Caki2 (cell line): ENCODE results near the gene MAD2L2. TPM values are rescaled to one million over a fixed set of nuclear protein-coding genes. Genes with fewer than 3 reads are reported as not detected.

Source experiments
- DNase-seq: peaks from one replicate; pipeline ENCODE4 v3.0.0-alpha.2; 2015; ENCODE audit warnings: low read depth
- in situ Hi-C: cut with HindIII; loops from 2 replicates; pipeline ENCODE4 v1.10.0; 2016; ENCODE audit warnings: low sequenced_read_pairs, low pct_unique_long_range_greater_than_20kb, mixed read lengths
- total RNA-seq: library from RNA; depleted of rRNA; stranded (reverse); fragments of >200 nt; shearing (Covaris generic); gene quantifications from 2 replicates; pipeline ENCODE4 v1.2.3, GENCODE V29; 2014; ENCODE audit warnings: low replicate concordance

Gene MAD2L2
- total RNA-seq, 1 experiment from 2014 or later = 91.7 TPM

GRCh38 chr1:11707621-11708276, 26.8 kb upstream of the MAD2L2 start:
- peak; percentile 31 for DNase-seq
- in situ Hi-C loops = no loop called here

DNA sequence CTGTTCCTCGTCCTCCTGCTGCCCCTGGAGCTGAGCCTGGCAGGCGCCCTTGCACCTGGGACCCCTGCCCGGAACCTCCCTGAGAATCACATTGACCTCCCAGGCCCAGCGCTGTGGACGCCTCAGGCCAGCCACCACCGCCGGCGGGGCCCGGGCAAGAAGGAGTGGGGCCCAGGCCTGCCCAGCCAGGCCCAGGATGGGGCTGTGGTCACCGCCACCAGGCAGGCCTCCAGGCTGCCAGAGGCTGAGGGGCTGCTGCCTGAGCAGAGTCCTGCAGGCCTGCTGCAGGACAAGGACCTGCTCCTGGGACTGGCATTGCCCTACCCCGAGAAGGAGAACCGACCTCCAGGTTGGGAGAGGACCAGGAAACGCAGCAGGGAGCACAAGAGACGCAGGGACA, 25.3 kb upstream of the MAD2L2 start:
- no peak for DNase-seq
- in situ Hi-C loops = no loop called here

- DNase-seq = no peak
- in situ Hi-C loops = no loop called here
These were observed 24.6 kb upstream of the MAD2L2 start for GRCh38 chr1:11705596-11705995.

GRCh38 chr1:11704691-11705475, 23.9 kb upstream of the MAD2L2 start:
- DNase-seq = no peak
- in situ Hi-C loops = no loop called here

- DNase-seq = no peak
- in situ Hi-C loops = no loop called here
These were observed 23.2 kb upstream of the MAD2L2 start for GRCh38 chr1:11704194-11704529.

DNA sequence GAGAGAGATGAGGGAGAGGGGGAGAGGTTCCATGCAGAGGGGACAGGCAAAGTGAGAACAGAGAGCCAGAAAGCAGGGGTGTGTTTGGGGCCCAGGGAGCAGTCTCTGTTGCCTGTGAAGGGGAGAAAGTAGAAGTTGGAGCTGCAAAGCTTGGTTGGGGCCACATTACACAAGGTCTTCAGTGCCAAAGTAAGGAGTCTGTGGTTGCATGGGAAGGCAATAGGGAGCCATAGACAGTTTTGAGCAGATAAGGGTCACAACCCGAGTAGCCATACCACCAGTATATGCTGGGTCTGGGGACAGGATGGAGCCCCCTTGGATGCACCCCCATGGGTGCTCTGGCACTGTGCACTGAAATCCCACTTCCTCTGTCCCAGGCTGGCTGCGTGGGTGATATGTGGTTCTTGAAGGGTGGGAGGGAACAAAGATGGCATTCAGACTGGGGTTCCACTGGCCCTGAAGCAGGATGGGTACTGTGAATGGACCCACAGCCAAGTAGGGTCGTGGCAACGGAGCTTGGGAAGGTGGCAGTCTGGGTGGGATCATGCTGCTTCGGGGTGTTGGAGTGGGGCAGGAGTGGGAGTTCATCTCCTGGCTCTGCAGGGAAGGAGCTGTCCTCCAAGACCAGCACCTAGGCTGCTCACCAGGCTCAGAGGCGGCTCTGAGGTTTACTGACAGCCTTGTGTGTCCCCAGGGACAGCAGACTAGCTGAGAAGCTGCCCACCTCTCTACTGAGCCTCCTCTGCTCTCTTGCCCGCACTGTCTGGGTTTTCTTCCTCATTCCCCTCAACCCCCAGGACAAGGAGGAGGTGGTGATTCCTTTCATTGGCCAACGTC, 22.6 kb upstream of the MAD2L2 start:
- DNase-seq = no peak
- in situ Hi-C loops = no loop called here

DNA sequence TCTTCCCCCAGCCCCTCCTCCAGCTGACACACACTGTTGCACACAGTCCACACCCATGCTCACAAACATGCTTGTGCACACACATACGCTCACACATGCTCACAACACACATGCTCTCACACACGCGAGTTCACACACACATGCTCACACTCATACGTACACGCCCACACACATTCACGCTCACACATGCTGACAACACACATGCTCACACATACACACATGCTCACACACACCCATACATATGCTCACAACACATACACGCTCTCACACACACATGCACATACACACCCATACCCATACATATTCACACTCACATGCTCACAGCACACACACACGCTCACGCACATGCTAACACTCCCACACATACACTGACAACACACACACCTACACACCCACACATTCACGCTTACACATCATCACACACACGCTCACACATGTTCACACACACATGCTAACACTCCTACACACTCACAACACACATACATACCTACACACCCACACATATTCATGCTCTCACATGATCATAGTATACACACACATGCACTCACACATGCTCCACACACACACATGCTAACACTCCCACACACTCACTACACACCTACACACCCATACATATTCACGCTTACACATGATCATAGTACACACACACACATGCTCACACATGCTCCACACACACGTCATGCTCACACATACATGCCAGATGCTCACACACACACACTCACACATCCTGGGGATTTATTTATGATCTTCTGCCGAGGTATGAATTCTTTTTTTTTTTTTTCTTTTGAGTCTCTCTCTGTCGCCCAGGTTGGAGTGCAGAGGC, 21.2 kb upstream of the MAD2L2 start:
- in situ Hi-C loops = no loop called here
- DNase-seq = no peak

DNA sequence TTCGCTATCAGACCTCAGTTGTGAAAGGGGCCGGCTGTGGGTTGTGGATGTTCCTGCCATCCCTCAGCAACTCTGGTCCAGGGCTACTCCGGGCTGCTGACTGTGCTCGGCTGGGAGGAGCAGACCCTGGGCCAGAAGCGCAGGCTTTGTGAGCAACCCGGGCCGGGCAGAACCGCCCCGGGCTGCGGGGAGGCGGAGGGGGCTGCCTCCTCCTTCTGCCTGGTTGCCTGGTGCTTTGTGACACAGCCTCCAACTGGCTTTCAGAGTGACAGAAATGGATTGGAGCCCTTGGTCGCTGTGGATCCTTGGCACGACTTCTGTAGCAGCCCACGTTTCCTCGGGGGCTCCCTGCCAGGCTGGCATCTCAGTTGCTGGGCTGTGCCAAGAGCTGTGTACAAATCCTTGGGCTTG, 20.6 kb upstream of the MAD2L2 start:
- DNase-seq = no peak
- in situ Hi-C loops = no loop called here

DNA sequence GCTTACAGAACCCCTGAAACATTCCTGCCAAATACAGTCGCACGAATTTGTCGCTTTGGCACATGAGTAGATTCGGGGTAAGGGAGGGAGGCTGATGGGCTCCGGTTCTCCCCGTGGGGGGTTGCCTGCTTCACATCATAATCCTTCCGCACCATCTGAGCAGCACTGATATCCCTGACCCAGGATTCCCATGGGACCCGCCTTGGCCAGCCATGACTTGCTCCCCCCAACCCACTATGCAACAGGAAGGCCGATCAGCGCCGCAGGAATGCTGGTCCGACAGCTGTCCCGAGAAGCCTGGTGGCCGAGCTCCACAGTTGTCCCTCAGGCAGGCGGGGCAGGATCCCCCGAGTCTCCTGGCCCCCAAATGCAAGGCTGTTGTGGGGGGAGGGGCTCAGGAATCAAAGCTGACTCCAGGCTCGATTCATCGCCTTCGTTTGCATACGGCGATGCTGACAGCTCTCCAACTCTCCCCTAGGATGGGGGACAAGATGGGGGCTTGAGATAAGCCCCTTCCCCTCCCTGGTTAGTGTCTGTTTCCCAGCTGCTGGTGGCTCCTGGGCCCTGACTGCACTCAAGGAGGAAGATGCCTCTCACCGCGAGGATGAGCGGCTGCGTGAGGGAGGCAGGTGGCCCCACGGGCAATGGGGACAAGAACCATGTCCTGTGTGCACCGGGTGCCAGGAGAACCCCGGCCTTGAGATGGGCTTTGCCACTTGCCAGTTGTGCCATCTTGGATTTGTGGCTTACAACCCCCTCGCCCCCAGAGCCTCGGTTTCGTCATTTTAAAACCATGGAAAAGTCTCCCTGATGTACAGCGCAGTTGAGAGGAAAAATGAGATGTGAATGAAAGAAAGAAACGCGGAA, 19.9 kb upstream of the MAD2L2 start:
- no peak for DNase-seq
- in situ Hi-C loops = no loop called here

DNA sequence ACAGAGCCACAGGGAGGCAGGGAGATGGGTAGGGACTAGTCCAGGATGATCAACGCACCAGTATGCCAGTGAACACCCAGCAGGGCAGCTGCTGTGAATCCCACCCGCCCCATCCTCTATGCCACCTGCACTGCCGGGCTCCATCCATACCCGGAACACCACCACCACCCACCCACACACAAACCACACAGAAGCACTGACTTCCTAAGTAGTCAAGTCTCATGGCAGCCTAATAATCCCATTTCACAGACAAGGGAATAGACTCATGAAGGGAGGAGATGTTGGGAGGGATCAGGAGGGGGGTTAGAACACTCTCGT, 16.9 kb upstream of the MAD2L2 start:
- in situ Hi-C loops = no loop called here

DNA sequence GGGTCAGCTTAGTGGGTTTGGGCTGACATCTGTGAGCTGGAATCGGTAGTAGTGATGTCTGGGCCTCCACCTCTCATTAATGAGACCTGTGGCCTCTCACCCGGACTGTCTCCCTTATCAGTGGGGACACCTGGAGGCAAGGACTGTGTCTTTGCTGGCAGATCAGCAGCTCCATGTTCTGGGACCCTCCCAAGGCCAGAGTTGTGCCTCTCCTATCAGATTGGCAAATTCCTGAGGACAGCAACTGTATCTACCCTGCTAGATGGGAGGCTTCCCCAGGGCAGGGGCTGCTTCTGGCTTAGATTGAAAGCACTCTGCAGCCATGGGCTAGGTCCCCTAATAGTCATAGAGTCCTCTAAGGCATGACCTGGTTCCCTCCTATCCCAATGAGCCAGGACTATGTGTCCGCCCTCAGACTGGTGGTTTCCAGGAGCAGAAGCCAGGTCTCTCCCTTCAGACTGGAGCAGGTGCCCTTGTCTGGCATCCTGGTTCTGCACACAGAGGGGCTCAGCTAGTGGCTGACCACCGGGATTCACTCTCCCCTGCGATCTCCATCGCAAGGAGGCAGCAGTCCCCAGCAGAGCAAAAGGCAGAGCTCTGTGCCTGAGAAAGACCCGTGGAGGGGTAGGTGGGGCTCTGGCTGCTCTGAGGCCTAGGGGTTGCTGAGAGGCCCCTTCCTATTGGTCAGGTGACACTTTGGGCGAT, 16.4 kb upstream of the MAD2L2 start:
- in situ Hi-C loops = no loop called here
- DNase-seq = no peak

More for the DNA sequence above, 16.9 kb upstream of the MAD2L2 start:
- no peak for DNase-seq

DNA sequence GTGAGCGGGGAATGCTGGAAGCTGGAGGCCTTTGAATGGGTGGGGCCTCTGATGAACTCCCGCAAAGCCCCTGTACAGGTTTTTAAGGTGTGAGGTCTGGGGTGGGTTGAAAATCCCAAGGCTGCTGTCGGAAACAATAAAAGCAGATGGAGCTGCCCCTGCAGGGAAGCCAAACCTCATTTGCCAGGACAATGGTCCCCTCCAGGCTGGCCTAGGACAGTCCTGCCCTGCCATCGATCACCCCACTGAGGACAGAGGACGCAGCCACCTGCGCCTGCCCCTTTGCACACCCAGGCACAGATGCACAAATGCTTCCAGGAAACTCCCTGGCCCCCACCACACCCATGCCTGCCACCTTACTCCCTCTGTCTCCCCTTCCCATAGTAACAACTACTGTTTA, 14.9 kb upstream of the MAD2L2 start:
- no peak for DNase-seq
- in situ Hi-C loops = no loop called here

- in situ Hi-C loops = no loop called here
- no peak for DNase-seq
These were observed 13.0 kb upstream of the MAD2L2 start for GRCh38 chr1:11693917-11694316.

DNA sequence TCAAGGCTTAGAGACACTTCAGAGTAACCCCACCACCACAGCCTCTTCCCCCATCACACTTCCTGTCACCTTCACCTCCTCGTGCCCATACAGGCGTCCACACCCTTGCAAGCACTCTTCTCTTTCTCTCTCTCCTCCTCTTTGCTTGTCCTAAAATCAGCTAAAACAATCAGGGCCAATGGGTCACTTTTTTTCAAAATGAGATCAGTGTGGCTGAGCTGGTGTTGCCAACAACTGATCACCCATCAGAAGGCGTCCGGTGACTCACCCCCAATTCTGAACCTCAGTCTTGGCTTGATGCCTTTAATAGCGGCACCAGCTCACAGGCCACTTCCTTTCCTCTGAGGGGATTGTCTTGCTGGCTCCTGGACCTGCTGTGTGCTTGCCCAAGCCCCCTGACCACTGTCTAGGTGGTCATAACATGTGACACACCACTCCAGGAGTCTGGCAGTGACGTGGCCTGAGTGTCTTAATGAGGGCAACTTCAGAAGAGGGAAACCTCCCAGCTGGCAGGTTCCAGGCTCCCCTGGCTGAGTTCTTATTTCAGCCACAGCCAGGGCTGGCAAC, 12.2 kb upstream of the MAD2L2 start:
- in situ Hi-C loops = no loop called here
- peak; percentile 45 for DNase-seq

DNA sequence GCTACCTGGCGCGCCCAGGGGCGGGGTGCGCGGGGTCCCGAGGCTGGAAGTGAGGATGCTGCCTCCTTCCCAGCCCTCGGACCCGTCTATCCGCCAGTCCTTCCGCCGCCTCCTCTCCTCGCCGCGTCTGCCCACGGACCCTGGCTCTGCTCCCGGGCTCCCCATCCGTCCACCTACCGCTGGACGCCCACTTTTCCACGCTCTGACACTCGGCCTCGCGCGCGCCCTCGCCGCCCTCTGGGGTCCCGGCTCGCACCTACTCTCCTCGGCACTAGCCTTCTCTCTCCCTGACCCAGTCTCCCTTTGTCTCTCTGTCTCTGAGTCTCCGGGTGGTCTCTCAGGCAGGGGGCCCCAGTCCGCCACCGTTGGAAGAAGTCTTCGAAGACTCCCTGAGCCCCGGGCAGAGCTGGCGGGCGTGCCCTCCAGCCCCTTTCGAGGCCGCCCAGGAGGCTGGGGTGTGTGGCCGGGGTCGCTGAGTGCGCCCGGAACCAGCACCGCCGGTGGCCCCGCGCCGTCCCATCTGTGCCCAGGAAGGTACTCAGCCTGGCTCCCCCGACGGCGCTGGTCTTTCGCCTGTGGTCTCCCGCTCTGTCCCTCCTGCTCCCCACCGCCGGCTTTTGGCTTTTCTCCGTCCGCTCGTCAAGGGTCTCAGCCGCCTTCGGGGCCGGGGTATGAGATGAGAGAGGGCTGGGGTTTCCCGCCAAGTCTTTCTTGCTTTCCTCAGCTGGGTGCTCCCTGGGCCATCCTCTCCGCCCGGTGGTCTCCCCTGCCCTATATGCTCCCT, 11.2 kb upstream of the MAD2L2 start:
- DNase-seq = no peak
- in situ Hi-C loops = no loop called here

DNA sequence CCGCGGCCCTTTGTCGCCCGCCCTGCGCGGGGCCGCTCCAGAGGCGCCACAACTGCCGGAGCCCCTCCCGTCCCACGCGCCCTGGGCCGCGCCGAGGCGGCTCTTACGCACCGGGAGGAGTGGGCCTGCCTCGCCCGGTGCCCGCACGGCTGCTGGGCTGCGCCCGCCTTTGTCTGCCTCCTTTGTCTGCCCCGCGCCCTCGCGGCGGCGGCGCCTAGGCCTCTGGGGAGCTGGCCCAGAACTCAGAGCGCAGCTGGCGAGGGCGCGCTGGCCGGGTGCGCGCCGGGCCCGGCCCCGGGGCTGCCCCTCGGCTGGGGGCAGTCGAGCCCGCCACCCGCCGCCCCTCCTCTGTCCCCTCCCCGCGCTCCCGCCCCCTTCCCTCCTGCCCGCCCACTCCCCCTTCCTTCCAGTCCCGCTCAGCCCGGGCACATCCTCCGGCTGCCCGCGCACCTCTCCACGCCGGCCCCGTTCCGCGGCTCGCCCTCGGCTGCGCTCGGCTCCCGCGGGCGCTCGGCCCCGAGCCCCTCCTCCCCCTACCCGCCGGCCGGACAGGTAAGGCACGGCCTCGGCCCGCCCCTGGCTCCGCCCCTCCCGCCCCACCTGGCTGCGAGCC, 10.5 kb upstream of the MAD2L2 start, which contains the start of gene DRAXIN:
Gene DRAXIN, plus strand, starts transcription at position 409 of the 613 bp plus-strand sequence. CDS start 14,549 bp downstream, outside the sequence.
- in situ Hi-C loops = no loop called here
- DNase-seq = no peak
